Skeletal muscle cell (primary cell): Measurements from ENCODE around the gene ZNF678.
"Not testable (repeated sequence)": the region's sequence is repeated elsewhere in the genome, so short reads cannot be mapped to it uniquely, and the experiment has no call there.

Source experiments
- DNase-seq: peaks from one replicate; pipeline ENCODE4 v3.0.0-alpha.2; 2010; ENCODE audit warnings: low read depth
- H3K4me3 ChIP-seq: 2 replicates; pipeline ENCODE4 v1.5.1; 2011; ENCODE audit warnings: low read depth, mild to moderate bottlenecking, control low read depth, low read length, moderate library complexity

ZNF678 gene

DNA sequence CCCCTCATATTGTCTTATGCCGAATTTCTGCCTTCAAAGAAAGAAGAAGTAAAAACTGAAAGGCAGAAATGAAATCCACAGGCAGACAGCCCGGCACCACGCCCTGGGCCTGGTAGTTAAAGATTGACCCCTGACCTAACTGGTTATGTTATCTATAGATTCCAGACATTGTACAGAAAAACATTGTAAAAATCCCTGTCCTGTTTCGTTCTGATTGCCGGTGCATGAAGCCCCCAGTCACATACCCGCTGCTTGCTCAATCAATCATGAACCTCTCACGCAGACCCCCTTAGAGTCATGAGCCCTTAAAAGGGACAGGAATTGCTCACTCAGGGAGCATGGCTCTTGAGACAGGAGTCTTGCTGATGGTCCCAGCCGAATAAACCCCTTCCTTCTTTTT, 122.5 kb downstream of the ZNF678 start:
- no peak overlapping the region for H3K4me3 ChIP-seq
- DNase-seq = no peak

- H3K4me3 ChIP-seq = no peak overlapping the region
- no peak for DNase-seq
These were observed 134.0 kb downstream of the ZNF678 start for GRCh38 chr1:227697321-227697864.

GRCh38 chr1:227701631-227702030, 138.3 kb downstream of the ZNF678 start:
- not testable (repeated sequence) for DNase-seq, H3K4me3 ChIP-seq

DNA sequence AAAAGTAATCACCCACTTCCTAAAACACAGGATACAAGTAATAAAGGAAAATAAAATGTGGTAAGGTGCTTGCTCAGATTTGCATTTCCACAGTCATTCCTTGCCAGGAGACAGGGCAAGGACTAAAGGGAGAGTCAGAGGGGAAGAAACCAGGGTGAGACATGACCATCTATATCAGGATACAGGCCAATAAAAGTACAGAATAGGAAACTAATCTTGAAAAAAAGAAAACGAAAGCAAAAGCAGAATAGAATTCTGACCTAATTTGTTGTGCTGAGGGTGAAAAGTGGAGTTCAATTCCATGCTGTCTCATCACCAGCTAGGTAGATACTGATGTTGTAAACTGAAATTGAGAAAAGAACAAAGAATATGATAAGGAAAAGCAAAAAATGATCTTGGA, 144.5 kb downstream of the ZNF678 start:
- no peak for DNase-seq
- no peak overlapping the region for H3K4me3 ChIP-seq

- DNase-seq = no peak
- H3K4me3 ChIP-seq = no peak overlapping the region
These were observed 146.1 kb downstream of the ZNF678 start for GRCh38 chr1:227709451-227709850.

DNA sequence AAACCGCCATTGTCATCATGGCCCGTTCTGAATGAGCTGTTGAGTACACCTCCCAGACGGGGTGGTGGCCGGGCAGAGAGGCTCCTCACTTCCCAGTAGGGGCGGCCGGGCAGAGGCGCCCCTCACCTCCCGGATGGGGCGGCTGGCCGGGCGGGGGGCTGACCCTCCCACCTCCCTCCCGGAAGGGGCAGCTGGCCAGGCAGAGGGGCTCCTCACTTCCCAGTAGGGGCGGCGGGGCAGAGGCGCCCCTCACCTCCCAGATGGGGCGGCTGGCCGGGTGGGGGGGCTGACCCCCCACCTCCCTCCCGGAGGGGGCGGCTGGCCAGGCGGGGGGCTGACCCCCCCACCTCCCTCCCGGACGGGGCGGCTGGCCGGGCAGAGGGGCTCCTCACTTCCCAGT, 147.1 kb downstream of the ZNF678 start:
- not testable (repeated sequence) for DNase-seq, H3K4me3 ChIP-seq

- H3K4me3 ChIP-seq = no peak overlapping the region
- DNase-seq = no peak
These were observed 149.3 kb downstream of the ZNF678 start for GRCh38 chr1:227712648-227713047.

GRCh38 chr1:227718932-227719331, 155.6 kb downstream of the ZNF678 start:
- no peak overlapping the region for H3K4me3 ChIP-seq
- DNase-seq = no peak

DNA sequence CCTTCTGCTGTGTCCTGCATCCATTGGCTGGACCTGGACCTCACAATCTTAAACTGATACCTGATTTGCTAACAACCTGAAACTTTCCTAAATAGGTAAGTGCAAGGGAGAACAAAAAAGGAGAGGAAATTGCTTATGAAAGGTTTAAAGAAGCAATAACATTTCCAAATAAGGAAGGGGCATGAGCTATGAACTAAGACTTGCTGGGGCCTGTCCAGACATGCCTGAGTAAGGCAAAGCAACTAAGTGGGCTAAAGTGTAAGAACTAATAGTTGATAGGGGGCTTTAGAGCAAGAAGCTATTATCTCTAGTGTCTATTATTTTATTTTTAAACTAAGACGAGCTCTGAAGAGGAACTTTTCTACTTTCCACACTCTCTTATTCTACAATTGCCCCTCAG, 160.1 kb downstream of the ZNF678 start:
- DNase-seq = no peak
- H3K4me3 ChIP-seq = no peak overlapping the region

DNA sequence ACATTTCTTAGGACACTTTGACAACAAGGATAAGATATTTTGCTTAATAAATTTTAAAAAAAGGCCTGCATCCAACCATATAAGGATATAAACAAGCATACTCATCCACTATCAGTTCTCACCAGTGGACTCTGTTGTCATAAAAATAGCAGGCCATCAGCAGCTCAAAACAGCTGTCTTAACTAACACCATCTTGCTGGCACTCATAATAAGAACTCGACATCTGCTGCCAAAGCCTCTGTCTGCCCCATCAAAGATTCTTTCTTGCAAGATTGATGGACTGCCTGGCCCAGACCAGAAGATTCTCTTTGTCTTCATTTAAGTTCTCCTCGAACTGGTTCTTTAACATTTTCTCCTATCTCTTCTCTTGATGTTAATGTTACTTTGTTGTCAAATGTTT, 161.7 kb downstream of the ZNF678 start:
- no peak overlapping the region for H3K4me3 ChIP-seq
- DNase-seq = no peak

DNA sequence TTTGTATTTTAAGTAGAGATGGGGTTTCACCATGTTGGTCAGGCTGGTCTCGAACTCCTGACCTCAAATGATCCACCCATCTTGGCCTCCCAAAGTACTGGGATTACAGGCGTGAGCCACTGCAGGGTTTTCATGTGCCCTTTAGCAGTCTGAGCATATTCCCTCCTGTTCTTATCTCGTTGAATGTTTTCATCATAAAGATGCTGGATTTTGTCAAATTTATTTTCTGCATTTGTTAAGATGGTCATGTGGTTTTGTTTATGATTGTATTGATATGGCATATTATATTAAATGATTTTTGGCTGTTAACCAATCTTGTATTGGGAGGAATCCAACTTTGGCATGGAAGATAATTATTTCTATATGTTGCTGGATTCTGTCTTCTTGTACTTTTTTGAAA, 163.0 kb downstream of the ZNF678 start:
- no peak overlapping the region for H3K4me3 ChIP-seq
- no peak for DNase-seq
